ENCODE results near the gene ARHGEF6.

GRCh38 chrX:136725441-136726104 is 55.2 kb downstream of the ARHGEF6 start:
- TF ChIP-seq POLR2AphosphoS5 (IDR thresholded peaks at IDR 0.05) = no peak
- TF ChIP-seq, protein P1, sequence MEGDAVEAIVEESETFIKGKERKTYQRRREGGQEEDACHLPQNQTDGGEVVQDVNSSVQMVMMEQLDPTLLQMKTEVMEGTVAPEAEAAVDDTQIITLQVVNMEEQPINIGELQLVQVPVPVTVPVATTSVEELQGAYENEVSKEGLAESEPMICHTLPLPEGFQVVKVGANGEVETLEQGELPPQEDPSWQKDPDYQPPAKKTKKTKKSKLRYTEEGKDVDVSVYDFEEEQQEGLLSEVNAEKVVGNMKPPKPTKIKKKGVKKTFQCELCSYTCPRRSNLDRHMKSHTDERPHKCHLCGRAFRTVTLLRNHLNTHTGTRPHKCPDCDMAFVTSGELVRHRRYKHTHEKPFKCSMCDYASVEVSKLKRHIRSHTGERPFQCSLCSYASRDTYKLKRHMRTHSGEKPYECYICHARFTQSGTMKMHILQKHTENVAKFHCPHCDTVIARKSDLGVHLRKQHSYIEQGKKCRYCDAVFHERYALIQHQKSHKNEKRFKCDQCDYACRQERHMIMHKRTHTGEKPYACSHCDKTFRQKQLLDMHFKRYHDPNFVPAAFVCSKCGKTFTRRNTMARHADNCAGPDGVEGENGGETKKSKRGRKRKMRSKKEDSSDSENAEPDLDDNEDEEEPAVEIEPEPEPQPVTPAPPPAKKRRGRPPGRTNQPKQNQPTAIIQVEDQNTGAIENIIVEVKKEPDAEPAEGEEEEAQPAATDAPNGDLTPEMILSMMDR (IDR thresholded peaks at IDR 0.05 in 8 of 11, conservative IDR thresholded peaks at IDR 0.05 in 3 of 11) = no peak

Data from spleen (tissue), 7 donors.